ENCODE results near the gene SLC26A11. TPM values are rescaled to one million over a fixed set of nuclear protein-coding genes. Genes with fewer than 3 reads are reported as not detected.

Gene SLC26A11
- total RNA-seq, 1 experiment from 2014 or later = 26.5 TPM

DNA sequence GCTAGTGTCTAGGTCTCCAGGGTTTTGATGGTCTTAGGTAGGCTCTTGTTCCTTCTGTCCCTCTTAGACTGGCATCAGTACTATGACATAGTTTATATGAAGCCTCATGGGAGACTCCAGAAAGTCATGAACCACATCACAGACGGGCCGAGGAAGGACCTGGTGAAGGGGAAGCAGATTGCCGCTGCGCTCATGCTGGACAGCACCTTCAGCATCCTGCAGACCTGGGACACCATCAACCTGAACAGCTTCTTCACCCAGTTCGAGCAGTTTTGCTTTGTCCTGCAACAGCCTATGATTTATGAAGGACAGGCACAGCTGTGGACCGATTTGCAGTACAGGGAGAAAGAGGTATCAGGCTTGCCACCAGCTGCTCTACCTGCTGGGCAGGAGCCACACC, 74.4 kb downstream of the SLC26A11 start:
- no peak overlapping the region for H2BK15ac ChIP-seq (ENCODE audit: low read depth, low read length)
- H3K4me1 ChIP-seq (ENCODE audit: insufficient read depth, low read length) = no peaks in the 10 kb centered on the region
- H3K27ac ChIP-seq (ENCODE audit: insufficient read length, low read depth, low read length) = no peak overlapping the region
- Mint-ChIP-seq H3K36me3 (ENCODE audit: insufficient read depth in 1 of 3, low read depth in 3 of 3) (peaks cover 33 to 78% (median 70%) of the 10 kb centered on the region in 3 experiments), H3K4me3 (no peak overlapping the region), H3K27ac (no peak overlapping the region; a peak in 1 of 7 replicates), H3K4me1 (no peaks in the 10 kb centered on the region), H3K27me3 (ENCODE audit: low read depth) (no peaks in the 10 kb centered on the region), H3K9me3 (peaks cover 2% of the 10 kb centered on the region in 2 experiments; a peak in 3 of 5 replicates)
- no peak overlapping the region for H2AK5ac ChIP-seq (ENCODE audit: insufficient read length, low read length)
- H4K5ac ChIP-seq (ENCODE audit: insufficient read length, low read depth, low read length) = no peak overlapping the region
- TF ChIP-seq, protein P1, sequence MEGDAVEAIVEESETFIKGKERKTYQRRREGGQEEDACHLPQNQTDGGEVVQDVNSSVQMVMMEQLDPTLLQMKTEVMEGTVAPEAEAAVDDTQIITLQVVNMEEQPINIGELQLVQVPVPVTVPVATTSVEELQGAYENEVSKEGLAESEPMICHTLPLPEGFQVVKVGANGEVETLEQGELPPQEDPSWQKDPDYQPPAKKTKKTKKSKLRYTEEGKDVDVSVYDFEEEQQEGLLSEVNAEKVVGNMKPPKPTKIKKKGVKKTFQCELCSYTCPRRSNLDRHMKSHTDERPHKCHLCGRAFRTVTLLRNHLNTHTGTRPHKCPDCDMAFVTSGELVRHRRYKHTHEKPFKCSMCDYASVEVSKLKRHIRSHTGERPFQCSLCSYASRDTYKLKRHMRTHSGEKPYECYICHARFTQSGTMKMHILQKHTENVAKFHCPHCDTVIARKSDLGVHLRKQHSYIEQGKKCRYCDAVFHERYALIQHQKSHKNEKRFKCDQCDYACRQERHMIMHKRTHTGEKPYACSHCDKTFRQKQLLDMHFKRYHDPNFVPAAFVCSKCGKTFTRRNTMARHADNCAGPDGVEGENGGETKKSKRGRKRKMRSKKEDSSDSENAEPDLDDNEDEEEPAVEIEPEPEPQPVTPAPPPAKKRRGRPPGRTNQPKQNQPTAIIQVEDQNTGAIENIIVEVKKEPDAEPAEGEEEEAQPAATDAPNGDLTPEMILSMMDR (conservative IDR thresholded peaks at IDR 0.05) = no peak
- no peak overlapping the region for H2BK12ac ChIP-seq (ENCODE audit: insufficient read length, low read depth, low read length)
- no peaks in the 10 kb centered on the region for H3K79me1 ChIP-seq (ENCODE audit: insufficient read depth, low read depth, low read length, poor library complexity, severe bottlenecking)
- no peak overlapping the region for H2BK5ac ChIP-seq (ENCODE audit: insufficient read length, low read length)
- H4K20me1 ChIP-seq (ENCODE audit: control insufficient read depth, insufficient read depth, insufficient read length) = no peaks in the 10 kb centered on the region
- no peak overlapping the region for H3K18ac ChIP-seq (ENCODE audit: insufficient read length, low read depth, low read length)
- H2BK120ac ChIP-seq (ENCODE audit: low read depth, low read length, poor library complexity, severe bottlenecking) = no peak overlapping the region
- no peak overlapping the region for H3K23ac ChIP-seq (ENCODE audit: insufficient read length, low read depth, low read length)
- H2BK20ac ChIP-seq (ENCODE audit: low read depth, low read length, poor library complexity, severe bottlenecking) = no peak overlapping the region
- no peaks in the 10 kb centered on the region for H3K9me3 ChIP-seq (ENCODE audit: control insufficient read depth, low read depth, low read length)
- H3K56ac ChIP-seq (ENCODE audit: insufficient read length, low read depth, low read length) = no peak overlapping the region
- H3K4ac ChIP-seq (ENCODE audit: low read depth, low read length) = no peak overlapping the region
- no peak overlapping the region for H3K9ac ChIP-seq (ENCODE audit: extremely low read depth, insufficient read length, low read length)
- no peak overlapping the region for H3T11ph ChIP-seq (ENCODE audit: low read length)
- no peak overlapping the region for H4K8ac ChIP-seq (replicated peaks; ENCODE audit: insufficient read length, low read depth, low read length)
- H2AFZ ChIP-seq (ENCODE audit: low read length) = no peak overlapping the region
- no peaks in the 10 kb centered on the region for H3K79me2 ChIP-seq (ENCODE audit: insufficient read depth, low read length)
- DNase-seq = no peak
- no CpG with 5 or more reads among the region's 6 CpGs for WGBS (ENCODE audit: extremely low coverage, insufficient read length, low lambda C conversion rate)
- H3K23me2 ChIP-seq (ENCODE audit: insufficient read length, low read depth, low read length, poor library complexity, severe bottlenecking) = no peaks in the 10 kb centered on the region
- no peak overlapping the region for H3K14ac ChIP-seq (ENCODE audit: insufficient read depth, low read length)
- no peaks in the 10 kb centered on the region for H3K27me3 ChIP-seq (ENCODE audit: insufficient read depth, low read length)
- no peak overlapping the region for H3K4me2 ChIP-seq (ENCODE audit: insufficient read depth, insufficient read length, low read length)
- H4K91ac ChIP-seq (ENCODE audit: insufficient read length, low read depth, low read length) = no peak overlapping the region
